ENCODE results near the gene UGT3A2.

The UGT3A2 gene

GRCh38 chr5:35990941-35991611, 75.6 kb downstream of the UGT3A2 start, which contains the start of gene UGT3A1:
Gene UGT3A1, minus strand, starts transcription at chr5:35991390. Its CDS starts 150 bp downstream, at chr5:35991240.
- Histone ChIP-seq H4K20me1 (ENCODE audit: low read depth, low read length) (no peaks in the 10 kb centered on the region), H3K9me2 (replicated peaks; ENCODE audit: insufficient read depth, low read length) (no peaks in the 10 kb centered on the region), H3K27ac (ENCODE audit: low read depth, low read length) (no peak within 1 kb of the TSS), H2AFZ (ENCODE audit: low read depth, low read length, severe bottlenecking) (no peak within 1 kb of the TSS), H3K27me3 (ENCODE audit: low read length) (no peaks in the 10 kb centered on the region), H3K4me2 (ENCODE audit: low read depth, low read length, poor library complexity, severe bottlenecking) (no peak within 1 kb of the TSS), H3K4me3 (ENCODE audit: insufficient read depth, low read length, poor library complexity, severe bottlenecking) (no peak within 1 kb of the TSS), H3F3A (ENCODE audit: insufficient read depth) (no peaks in the 10 kb centered on the region), H3K36me3 (ENCODE audit: low read length) (no peaks in the 10 kb centered on the region), H3K9ac (ENCODE audit: low read length) (no peak within 1 kb of the TSS), H3K9me3 (ENCODE audit: insufficient read depth, low read length) (no peaks in the 10 kb centered on the region), H3K79me2 (ENCODE audit: insufficient read depth, low read length) (no peaks in the 10 kb centered on the region)
- TF ChIP-seq CTCF (IDR thresholded peaks at IDR 0.05; ENCODE audit: insufficient read depth, low read length, poor library complexity, severe bottlenecking) (no peak), EZH2phosphoT487 (conservative IDR thresholded peaks at IDR 0.05; ENCODE audit: low read length) (no peak)

GRCh38 chr5:35990520-35990919, 76.2 kb downstream of the UGT3A2 start:
- Histone ChIP-seq H3K9me3 (ENCODE audit: insufficient read depth, low read length) (no peaks in the 10 kb centered on the region), H3K4me3 (ENCODE audit: insufficient read depth, low read length, poor library complexity, severe bottlenecking) (no peak overlapping the region), H3K9ac (ENCODE audit: low read length) (no peak overlapping the region), H3K4me2 (ENCODE audit: low read depth, low read length, poor library complexity, severe bottlenecking) (no peak overlapping the region), H3K79me2 (ENCODE audit: insufficient read depth, low read length) (no peaks in the 10 kb centered on the region), H3K36me3 (ENCODE audit: low read length) (no peaks in the 10 kb centered on the region), H3F3A (ENCODE audit: insufficient read depth) (no peaks in the 10 kb centered on the region), H3K27me3 (ENCODE audit: low read length) (no peaks in the 10 kb centered on the region), H3K27ac (ENCODE audit: low read depth, low read length) (no peak overlapping the region), H3K9me2 (replicated peaks; ENCODE audit: insufficient read depth, low read length) (no peaks in the 10 kb centered on the region), H4K20me1 (ENCODE audit: low read depth, low read length) (no peaks in the 10 kb centered on the region), H2AFZ (ENCODE audit: low read depth, low read length, severe bottlenecking) (no peak overlapping the region)
- no peak for TF ChIP-seq EZH2phosphoT487 (conservative IDR thresholded peaks at IDR 0.05; ENCODE audit: low read length)
- TF ChIP-seq CTCF (IDR thresholded peaks at IDR 0.05; ENCODE audit: insufficient read depth, low read length, poor library complexity, severe bottlenecking) = no peak

GRCh38 chr5:35988529-35988928, 78.2 kb downstream of the UGT3A2 start:
- Histone ChIP-seq H3K4me2 (ENCODE audit: low read depth, low read length, poor library complexity, severe bottlenecking) (no peak overlapping the region), H2AFZ (ENCODE audit: low read depth, low read length, severe bottlenecking) (no peak overlapping the region), H3K9ac (ENCODE audit: low read length) (no peak overlapping the region), H3K36me3 (ENCODE audit: low read length) (no peaks in the 10 kb centered on the region), H3K79me2 (ENCODE audit: insufficient read depth, low read length) (no peaks in the 10 kb centered on the region), H3F3A (ENCODE audit: insufficient read depth) (no peaks in the 10 kb centered on the region), H3K9me2 (replicated peaks; ENCODE audit: insufficient read depth, low read length) (no peaks in the 10 kb centered on the region), H3K27me3 (ENCODE audit: low read length) (no peaks in the 10 kb centered on the region), H3K4me3 (ENCODE audit: insufficient read depth, low read length, poor library complexity, severe bottlenecking) (no peak overlapping the region), H4K20me1 (ENCODE audit: low read depth, low read length) (no peaks in the 10 kb centered on the region), H3K27ac (ENCODE audit: low read depth, low read length) (no peak overlapping the region), H3K9me3 (ENCODE audit: insufficient read depth, low read length) (no peaks in the 10 kb centered on the region)
- TF ChIP-seq EZH2phosphoT487 (conservative IDR thresholded peaks at IDR 0.05; ENCODE audit: low read length) (no peak), CTCF (IDR thresholded peaks at IDR 0.05; ENCODE audit: insufficient read depth, low read length, poor library complexity, severe bottlenecking) (no peak)
